Right renal cortex interstitium (tissue), 3 donors: ENCODE measurements around the gene EPG5. TPM values are rescaled to one million over a fixed set of nuclear protein-coding genes. Genes with fewer than 3 reads are reported as not detected.
A peak's percentile ranks its signal among the peaks of the same experiment; 100 is the strongest.

ENCODE experiments used
- DNase-seq, 3 donors: peaks; one replicate each; pipeline ENCODE4 v3.0.0-alpha.2; 2013; ENCODE audit warnings: low read depth in 3 of 3, low spot score in 2 of 3
- polyA plus RNA-seq, 3 donors: library from polyadenylated mRNA; unstranded; fragments of 120-200 nt; gene quantifications; one replicate each; pipeline ENCODE4 v1.2.1, GENCODE V29; 2013; ENCODE audit not compliant: insufficient read length in 3 of 3

Gene EPG5
- polyA plus RNA-seq, 3 donors, result 16.0 to 19.5 (median 18.1) TPM

DNA sequence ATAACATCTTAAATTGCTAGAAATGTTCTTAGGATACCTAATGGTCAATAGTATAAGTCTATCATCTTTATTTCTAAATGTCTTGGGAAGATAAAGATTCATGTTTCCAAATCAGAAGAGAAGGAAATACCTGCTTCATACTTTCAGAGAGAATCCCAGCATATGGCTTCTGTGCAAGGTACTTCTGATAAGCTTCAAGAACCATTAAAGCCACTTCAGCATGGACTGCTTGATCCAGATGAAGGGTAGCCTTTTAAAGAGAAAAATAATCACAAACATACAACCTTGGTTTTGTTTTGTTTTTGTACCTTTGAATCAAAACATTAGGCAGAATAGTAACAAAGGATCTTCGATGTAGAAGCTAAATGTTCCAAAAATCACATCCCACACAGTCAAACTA is 44.0 kb downstream of the EPG5 start:
- no peak for DNase-seq

GRCh38 chr18:45920367-45920766 is 46.8 kb downstream of the EPG5 start:
- no peak for DNase-seq

GRCh38 chr18:45916302-45916701 is 50.8 kb downstream of the EPG5 start:
- DNase-seq, result no peak

DNA sequence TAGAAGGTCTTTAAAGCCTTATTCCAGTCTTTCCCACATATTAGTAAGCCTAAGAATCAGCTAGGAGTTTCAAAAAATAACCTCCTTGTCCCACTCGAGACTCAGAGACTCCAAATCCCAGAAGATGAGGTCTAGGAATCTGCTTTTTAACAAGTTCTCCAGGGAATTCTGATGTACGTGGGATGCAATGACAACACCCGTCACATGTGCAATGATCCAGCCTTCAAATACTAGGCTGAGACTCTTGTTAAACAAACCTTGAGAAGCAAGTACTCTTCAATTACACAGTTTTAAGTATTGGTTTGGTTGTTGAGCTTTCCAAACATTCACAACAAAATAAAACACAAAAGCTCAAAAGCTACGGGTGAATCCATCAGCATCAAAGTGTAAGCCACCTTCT is 53.9 kb downstream of the EPG5 start:
- DNase-seq, result no peak

GRCh38 chr18:45910405-45911023 is 56.6 kb downstream of the EPG5 start:
- DNase-seq, result peak in 1 of 3 donors; percentile 21

DNA sequence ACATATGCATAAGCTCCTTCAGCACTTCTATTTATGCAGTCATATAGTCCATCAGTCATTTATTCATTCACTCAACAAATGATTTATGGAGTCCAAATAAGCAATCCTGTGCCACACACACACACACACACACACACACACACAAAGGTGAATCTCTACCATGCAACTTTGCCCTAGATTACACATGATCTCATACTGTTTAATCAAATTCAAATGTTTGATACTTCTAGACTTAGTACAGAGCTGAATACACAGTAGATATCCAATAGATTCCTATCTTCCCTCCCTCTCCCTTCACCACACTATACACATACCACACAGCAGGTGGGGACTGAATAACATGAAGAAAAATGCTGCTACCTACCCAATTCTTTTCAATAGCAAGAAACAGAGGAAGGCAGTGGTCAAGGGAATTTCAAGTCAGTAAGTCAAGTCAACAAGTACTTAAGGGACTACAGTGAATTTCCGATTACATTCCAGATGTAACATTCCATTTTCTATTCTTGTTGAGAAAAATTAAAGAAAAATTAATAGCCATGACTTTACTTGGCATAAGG is 65.4 kb downstream of the EPG5 start:
- DNase-seq, result no peak

DNA sequence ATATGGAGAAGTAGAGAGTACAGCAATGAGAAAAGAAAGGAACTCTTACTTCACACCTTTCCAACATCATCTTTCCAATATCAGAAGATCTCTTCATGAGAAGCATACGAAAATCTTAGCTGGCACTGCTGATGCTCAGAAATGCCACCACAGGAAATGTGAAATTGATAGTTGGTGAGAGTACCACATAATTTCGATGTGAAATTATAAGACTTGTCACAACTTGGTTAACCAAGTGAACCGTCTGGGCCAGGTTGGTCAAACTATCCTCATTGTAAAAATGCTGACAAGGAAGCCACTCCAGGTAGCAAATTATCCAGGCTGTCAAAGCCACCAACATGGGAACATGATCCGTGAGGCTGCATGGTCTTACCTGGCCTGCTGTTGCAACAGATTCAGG is 66.5 kb downstream of the EPG5 start:
- no peak for DNase-seq

DNA sequence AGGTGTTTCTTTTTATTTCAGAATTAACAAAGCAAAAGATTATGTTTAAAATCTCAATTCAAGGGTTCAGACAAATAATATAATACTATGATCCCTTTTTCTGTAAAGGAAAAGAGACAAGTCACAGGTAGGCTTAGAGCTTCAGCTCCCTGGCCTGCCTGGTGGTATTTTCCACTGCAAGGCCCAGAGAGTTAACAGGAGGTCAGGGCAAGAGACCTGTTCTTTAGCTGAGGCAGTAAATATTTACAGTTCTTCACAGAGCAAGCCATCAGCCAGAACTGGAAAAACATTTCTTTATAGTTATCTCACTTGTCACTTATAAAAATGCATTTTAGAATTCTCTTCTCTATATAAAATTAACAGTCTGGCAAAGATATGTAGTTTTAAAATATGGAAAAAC is 70.1 kb downstream of the EPG5 start:
- no peak for DNase-seq

- no peak for DNase-seq
Measured at GRCh38 chr18:45896452-45896851, 70.7 kb downstream of the EPG5 start.

DNA sequence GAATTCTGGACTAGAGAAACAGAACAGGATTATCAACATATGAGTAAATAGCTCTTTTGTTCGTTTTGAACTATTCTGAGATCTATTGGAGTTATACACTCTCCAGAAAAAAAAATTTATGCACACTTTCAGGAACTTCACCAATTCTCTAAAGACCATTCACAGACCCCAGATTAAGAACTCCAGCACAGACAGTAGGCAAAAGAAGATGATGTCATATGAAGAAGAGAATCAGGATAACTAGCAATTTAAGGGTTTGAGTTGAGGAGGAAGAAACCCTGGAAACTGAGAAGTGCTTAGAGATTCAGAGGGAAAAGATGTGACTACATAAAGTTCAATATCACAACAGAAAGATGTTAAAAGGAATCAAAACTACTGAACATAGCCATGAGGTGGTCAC is 71.8 kb downstream of the EPG5 start:
- no peak for DNase-seq

GRCh38 chr18:45894818-45895217 is 72.3 kb downstream of the EPG5 start:
- no peak for DNase-seq

DNA sequence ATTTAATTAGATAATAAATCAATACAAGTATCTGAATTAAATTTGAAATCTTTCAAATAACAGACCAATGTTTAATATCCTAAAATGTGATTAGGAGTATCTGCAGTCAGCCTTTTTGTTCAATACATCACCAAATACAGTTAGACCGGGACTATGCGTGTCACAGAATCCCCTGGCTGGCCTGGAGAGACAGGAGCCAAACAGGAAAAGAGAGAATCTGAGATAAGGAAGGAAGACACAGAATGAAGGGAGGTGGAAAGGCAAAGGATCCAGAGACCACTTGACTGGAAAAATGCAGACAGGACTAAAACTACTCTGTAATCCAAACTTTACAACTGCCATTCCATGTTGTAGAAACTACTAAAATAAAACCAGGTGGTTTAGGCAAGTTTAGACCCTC is 75.3 kb downstream of the EPG5 start:
- DNase-seq, result no peak

DNA sequence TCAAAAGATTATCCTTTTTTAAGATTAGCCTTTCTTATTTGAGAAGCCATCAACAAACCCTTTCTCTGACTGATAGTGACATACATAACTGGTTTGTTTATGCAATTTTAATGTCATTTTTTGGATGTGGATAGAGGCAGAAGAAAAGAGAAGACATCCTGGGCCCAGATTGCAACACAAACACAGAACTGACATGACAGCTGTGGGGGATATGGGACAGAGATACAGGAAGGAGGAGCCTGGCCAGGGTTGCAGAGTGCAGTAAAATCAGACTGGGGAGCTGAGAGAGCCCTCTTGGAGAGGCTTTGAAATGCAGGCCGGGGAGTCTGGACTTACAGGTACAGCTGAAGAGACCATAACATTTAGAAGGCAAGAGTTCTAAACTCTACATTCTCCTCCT is 76.5 kb downstream of the EPG5 start:
- DNase-seq, result no peak

- DNase-seq, result no peak
Measured at GRCh38 chr18:45889419-45890064, 77.6 kb downstream of the EPG5 start.

DNA sequence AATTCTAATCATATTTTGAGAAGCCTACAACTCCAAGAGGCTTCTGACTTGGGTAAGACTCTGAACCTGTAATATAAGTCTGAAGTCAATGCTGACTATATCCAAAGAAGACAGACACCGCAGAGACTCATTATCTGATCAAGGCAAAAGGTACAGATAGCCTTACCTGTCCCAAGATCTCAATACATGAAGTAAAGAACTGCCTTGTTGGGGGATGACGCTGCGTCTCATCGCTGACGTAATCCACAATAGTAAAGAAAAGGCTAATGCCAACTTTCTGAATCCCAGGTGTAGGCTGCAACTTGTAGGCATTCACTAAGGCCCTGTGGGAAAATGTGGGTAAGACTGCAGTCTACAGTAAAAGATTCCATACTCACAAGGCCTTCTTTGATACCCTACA is 79.5 kb downstream of the EPG5 start:
- DNase-seq, result no peak

DNA sequence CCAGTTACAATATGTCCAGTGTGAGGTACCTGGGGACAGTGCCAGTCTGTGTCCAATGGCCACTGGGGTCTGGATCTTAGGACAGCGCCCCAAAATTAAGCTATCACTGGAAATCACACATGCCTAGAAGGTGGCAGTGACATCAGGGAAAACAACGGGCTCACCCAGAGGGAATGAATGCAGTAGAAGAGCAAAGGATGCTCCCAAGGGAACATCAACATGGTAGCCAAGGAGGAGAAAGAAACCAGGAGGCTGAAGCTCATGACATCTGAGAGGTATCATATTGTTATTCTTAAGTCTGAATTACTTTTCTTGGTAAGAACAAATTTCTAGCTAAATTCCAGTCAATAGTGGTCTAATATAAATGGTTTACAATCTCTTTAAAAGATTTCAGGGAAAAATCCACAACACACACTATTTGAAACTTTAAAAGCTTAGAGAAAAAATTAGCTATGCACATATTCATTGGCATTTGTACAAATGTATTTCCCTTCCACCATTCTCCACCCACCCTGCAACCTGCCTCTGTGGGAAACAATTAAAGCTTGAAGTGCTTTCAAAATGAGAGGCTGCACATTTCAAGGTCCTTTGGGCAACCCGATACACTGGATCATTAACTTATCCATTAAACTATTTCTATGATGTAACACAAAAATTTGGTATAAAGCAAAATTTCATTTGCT is 86.1 kb downstream of the EPG5 start:
- no peak for DNase-seq

DNA sequence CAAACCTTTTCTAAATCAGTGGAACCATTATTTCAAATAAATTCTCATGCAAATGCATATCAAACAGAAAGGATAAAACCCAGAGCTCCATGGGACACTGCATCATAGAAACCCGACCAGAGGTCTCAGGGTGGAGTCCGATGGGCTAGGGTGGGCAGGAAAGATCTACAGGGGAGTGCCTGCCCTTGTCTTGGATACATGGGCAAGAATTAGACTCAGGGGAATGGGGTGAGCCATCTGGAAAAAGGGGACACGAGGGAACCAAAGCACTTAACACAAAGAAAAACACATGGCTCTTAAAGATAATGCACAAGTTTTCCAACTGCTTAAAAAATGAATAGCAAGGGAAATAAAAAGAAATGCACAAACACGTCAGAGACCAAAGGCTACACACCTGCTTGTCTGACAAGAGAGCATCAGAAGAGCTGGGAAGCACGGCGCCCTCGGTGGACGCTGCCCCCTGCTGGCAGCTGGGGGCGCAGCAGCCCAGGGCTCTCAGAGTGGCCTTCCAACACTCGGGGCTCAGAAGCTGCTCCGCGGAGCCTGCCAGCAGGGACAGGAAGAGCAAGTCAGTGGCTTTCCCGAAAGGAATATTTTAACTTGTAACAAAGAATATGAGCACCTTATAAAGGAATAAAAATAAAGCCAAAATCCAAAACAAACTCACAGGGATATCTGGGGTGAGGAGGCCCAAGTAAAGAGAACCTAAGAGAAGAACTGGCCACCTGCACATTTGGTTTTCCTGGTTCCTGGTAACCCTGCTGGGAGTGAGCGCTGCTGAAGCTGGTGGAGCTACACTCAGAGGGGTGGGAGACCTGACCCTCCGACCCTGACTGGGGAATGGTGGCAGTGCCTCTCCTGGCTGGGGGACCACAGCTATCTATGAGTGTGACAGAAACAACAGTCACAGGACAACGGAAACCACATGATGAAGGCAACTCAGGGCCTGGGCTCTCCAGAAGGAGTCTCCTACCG is 87.2 kb downstream of the EPG5 start:
- peak; percentile 14 to 56 (median 34) for DNase-seq

DNA sequence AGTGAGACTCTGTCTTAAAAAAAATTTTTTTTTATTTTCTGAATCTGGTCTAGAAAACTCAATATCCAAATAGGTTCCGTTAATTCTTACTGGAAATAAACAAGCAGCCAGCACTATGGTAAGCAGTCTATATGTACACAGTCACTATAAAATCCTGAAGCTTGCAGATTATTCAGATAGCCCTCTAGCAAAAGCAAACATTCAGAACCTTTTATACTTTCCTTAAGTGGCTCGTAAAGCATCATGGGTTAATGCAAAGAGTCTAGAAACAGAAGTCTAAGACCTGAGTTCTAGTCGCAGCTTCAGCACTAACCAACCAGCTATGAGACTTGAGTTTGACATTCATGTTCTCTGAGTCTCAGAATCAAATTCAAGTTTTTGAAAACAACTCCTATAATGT is 89.7 kb downstream of the EPG5 start:
- no peak for DNase-seq

GRCh38 chr18:45876161-45876560 is 91.0 kb downstream of the EPG5 start:
- no peak for DNase-seq

GRCh38 chr18:45874491-45875184 is 92.5 kb downstream of the EPG5 start:
- DNase-seq, result no peak
